ENCODE measurements around the gene UBE4B.
"Not testable (repeated sequence)": the region's sequence is repeated elsewhere in the genome, so short reads cannot be mapped to it uniquely, and the experiment has no call there.

The UBE4B gene

DNA sequence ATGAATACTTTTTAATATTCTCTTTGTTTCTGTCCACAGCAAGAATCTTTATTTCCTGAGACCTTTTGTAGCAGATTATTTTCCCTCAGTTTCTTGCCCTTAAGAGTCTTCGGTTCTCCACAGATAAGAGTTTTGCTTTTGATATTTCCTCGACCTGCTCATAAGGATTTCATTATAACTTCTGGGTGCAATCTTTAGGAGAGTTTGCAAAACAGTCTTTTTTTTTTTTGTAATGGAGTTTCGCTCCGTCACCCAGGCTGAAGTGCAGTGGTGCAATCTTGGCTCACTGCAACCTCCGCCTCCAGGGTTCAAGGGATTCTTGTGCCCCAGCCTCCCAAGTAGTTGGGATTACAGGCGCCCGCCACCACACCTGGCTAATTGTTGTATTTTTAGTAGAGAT lies 10.1 kb upstream of the UBE4B start:
- Histone ChIP-seq H2BK5ac (ENCODE audit: low read depth, low read length, poor library complexity, severe bottlenecking) (no peak overlapping the region), H2AFZ (ENCODE audit: low read depth, low read length) (no peak overlapping the region), H3K9ac (ENCODE audit: low read length) (no peak overlapping the region), H3K27me3 (ENCODE audit: control insufficient read depth in 1 of 2, insufficient read depth in 1 of 2, low read length in 2 of 2) (no peaks in the 10 kb centered on the region), H4K8ac (ENCODE audit: low read length) (no peak overlapping the region), H3K4me3 (ENCODE audit: insufficient read depth in 1 of 2, low read depth in 1 of 2, low read length in 2 of 2) (no peak overlapping the region), H3K36me3 (ENCODE audit: control insufficient read depth in 1 of 2, insufficient read depth in 2 of 2, low read depth in 1 of 2, low read length in 2 of 2) (no peaks in the 10 kb centered on the region), H2BK12ac (ENCODE audit: low read length in 2 of 2) (no peak overlapping the region), H2AK5ac (ENCODE audit: low read length, severe bottlenecking) (no peak overlapping the region), H2BK120ac (ENCODE audit: low read depth, low read length) (no peak overlapping the region), H3K23ac (ENCODE audit: low read length in 2 of 2) (no peak overlapping the region), H3K4me2 (ENCODE audit: low read length, poor library complexity, severe bottlenecking) (no peak overlapping the region), H3K9me3 (ENCODE audit: control insufficient read depth, low read length) (no peaks in the 10 kb centered on the region), H3K18ac (ENCODE audit: low read depth in 1 of 2, low read length in 2 of 2) (no peak overlapping the region), H3K14ac (ENCODE audit: low read length in 2 of 2) (no peak overlapping the region), H3K4ac (ENCODE audit: low read depth in 1 of 2, low read length in 2 of 2) (no peak overlapping the region), H3K79me1 (replicated peaks; ENCODE audit: low read length, poor library complexity, severe bottlenecking) (no peaks in the 10 kb centered on the region), H3K27ac (ENCODE audit: low read length, poor library complexity, severe bottlenecking) (no peak overlapping the region), H4K91ac (ENCODE audit: low read length) (no peak overlapping the region), H3K4me1 (ENCODE audit: control insufficient read depth, insufficient read depth, low read depth, low read length) (no peaks in the 10 kb centered on the region), H2BK15ac (ENCODE audit: low read depth, poor library complexity, severe bottlenecking) (no peak overlapping the region)
- no peak for DNase-seq
- WGBS: 95% methylated on average over 7 of the region's 7 CpGs

DNA sequence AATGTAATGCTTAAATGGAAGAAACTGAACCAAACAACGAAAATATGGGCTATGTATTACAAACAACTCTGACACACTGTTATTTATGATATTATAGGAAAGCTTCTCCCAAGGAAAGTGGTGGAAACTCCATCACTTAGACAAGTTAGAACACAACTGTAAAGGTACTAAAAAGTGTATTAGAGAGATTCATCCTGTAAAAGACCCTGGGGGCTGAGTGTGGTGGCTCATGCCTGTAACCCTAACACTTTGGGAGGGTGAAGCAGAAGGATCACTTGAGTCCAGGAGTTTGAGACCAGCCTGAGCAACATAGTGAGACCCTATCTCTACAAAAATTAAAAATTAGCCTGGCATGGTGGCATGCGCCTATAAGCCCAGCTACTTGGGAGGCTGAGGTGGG lies 7.4 kb upstream of the UBE4B start:
- Histone ChIP-seq H3K23ac (ENCODE audit: low read length in 2 of 2) (no peak overlapping the region), H3K4me2 (ENCODE audit: low read length, poor library complexity, severe bottlenecking) (no peak overlapping the region), H3K4ac (ENCODE audit: low read depth in 1 of 2, low read length in 2 of 2) (no peak overlapping the region), H3K27me3 (ENCODE audit: control insufficient read depth in 1 of 2, insufficient read depth in 1 of 2, low read length in 2 of 2) (no peaks in the 10 kb centered on the region), H2BK15ac (ENCODE audit: low read depth, poor library complexity, severe bottlenecking) (no peak overlapping the region), H3K4me3 (ENCODE audit: insufficient read depth in 1 of 2, low read depth in 1 of 2, low read length in 2 of 2) (no peak overlapping the region), H2BK12ac (ENCODE audit: low read length in 2 of 2) (no peak overlapping the region), H3K14ac (ENCODE audit: low read length in 2 of 2) (no peak overlapping the region), H3K36me3 (ENCODE audit: control insufficient read depth in 1 of 2, insufficient read depth in 2 of 2, low read depth in 1 of 2, low read length in 2 of 2) (no peaks in the 10 kb centered on the region), H3K27ac (ENCODE audit: low read length, poor library complexity, severe bottlenecking) (no peak overlapping the region), H2BK120ac (ENCODE audit: low read depth, low read length) (no peak overlapping the region), H4K8ac (ENCODE audit: low read length) (no peak overlapping the region), H3K9me3 (ENCODE audit: control insufficient read depth, low read length) (no peaks in the 10 kb centered on the region), H3K79me1 (replicated peaks; ENCODE audit: low read length, poor library complexity, severe bottlenecking) (no peaks in the 10 kb centered on the region), H3K18ac (ENCODE audit: low read depth in 1 of 2, low read length in 2 of 2) (no peak overlapping the region), H3K4me1 (ENCODE audit: control insufficient read depth, insufficient read depth, low read depth, low read length) (no peaks in the 10 kb centered on the region), H2AK5ac (ENCODE audit: low read length, severe bottlenecking) (no peak overlapping the region), H2BK5ac (ENCODE audit: low read depth, low read length, poor library complexity, severe bottlenecking) (no peak overlapping the region), H2AFZ (ENCODE audit: low read depth, low read length) (no peak overlapping the region), H4K91ac (ENCODE audit: low read length) (no peak overlapping the region), H3K9ac (ENCODE audit: low read length) (no peak overlapping the region)
- no peak for DNase-seq
- 86% methylated on average over 1 of the region's 2 CpGs for WGBS

DNA sequence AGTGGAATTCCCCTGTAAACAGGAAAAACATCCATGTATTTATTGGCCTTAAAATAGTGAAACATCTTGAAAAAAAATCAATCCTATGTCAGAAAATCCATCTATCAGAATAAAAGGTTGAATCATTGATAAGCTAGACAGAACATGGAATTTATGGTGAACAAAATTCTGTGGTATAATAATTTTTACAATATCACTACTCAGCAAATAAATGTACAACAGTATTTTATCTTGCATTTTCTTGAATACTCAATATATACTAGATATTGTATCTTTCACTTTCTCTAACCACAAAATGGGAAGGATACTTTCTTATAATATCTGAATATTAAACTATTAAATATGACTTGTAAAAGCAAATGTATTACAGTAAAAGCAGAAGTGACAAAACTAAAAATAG lies 5.7 kb upstream of the UBE4B start:
- Histone ChIP-seq H2BK120ac (ENCODE audit: low read depth, low read length) (no peak overlapping the region), H3K4me1 (ENCODE audit: control insufficient read depth, insufficient read depth, low read depth, low read length) (peaks cover 3% of the 10 kb centered on the region), H3K27ac (ENCODE audit: low read length, poor library complexity, severe bottlenecking) (no peak overlapping the region), H2AK5ac (ENCODE audit: low read length, severe bottlenecking) (no peak overlapping the region), H4K8ac (ENCODE audit: low read length) (no peak overlapping the region), H3K4me3 (ENCODE audit: insufficient read depth in 1 of 2, low read depth in 1 of 2, low read length in 2 of 2) (no peak overlapping the region), H4K91ac (ENCODE audit: low read length) (no peak overlapping the region), H2BK5ac (ENCODE audit: low read depth, low read length, poor library complexity, severe bottlenecking) (no peak overlapping the region), H2BK15ac (ENCODE audit: low read depth, poor library complexity, severe bottlenecking) (no peak overlapping the region), H3K14ac (ENCODE audit: low read length in 2 of 2) (no peak overlapping the region), H3K4ac (ENCODE audit: low read depth in 1 of 2, low read length in 2 of 2) (no peak overlapping the region), H3K79me1 (replicated peaks; ENCODE audit: low read length, poor library complexity, severe bottlenecking) (no peaks in the 10 kb centered on the region), H2BK12ac (ENCODE audit: low read length in 2 of 2) (no peak overlapping the region), H2AFZ (ENCODE audit: low read depth, low read length) (no peak overlapping the region), H3K27me3 (ENCODE audit: control insufficient read depth in 1 of 2, insufficient read depth in 1 of 2, low read length in 2 of 2) (no peaks in the 10 kb centered on the region), H3K18ac (ENCODE audit: low read depth in 1 of 2, low read length in 2 of 2) (no peak overlapping the region), H3K9me3 (ENCODE audit: control insufficient read depth, low read length) (no peaks in the 10 kb centered on the region), H3K23ac (ENCODE audit: low read length in 2 of 2) (no peak overlapping the region), H3K4me2 (ENCODE audit: low read length, poor library complexity, severe bottlenecking) (no peak overlapping the region), H3K9ac (ENCODE audit: low read length) (no peak overlapping the region), H3K36me3 (ENCODE audit: control insufficient read depth in 1 of 2, insufficient read depth in 2 of 2, low read depth in 1 of 2, low read length in 2 of 2) (no peaks in the 10 kb centered on the region)
- no peak for DNase-seq

DNA sequence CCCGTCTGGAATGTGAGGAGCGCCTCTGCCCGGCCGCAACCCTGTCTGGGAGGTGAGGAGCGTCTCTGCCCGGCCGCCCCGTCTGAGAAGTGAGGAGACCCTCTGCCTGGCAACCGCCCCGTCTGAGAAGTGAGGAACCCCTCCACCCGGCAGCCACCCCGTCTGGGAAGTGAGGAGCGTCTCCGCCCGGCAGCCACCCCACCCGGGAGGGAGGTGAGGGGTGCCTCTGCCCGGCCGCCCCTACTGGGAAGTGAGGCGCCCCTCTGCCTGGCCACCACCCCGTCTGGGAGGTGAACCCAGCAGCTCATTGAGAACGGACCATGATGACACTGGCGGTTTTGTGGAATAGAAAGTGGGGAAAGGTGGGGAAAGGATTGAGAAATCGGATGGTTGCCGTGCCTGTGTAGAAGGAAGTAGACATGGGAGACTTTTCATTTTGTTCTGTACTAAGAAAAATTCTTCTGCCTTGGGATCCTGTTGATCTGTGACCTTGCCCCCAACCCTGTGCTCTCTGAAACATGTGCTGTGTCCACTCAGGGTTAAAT lies 3.7 kb upstream of the UBE4B start:
- not testable (repeated sequence) for H3K4me1 ChIP-seq (ENCODE audit: control insufficient read depth, insufficient read depth, low read depth, low read length); DNase-seq; H3K23ac ChIP-seq (ENCODE audit: low read length in 2 of 2); H2BK15ac ChIP-seq (ENCODE audit: low read depth, poor library complexity, severe bottlenecking); H3K4me3 ChIP-seq (ENCODE audit: insufficient read depth in 1 of 2, low read depth in 1 of 2, low read length in 2 of 2); H2BK12ac ChIP-seq (ENCODE audit: low read length in 2 of 2); H3K79me1 ChIP-seq (replicated peaks; ENCODE audit: low read length, poor library complexity, severe bottlenecking); H3K27me3 ChIP-seq (ENCODE audit: control insufficient read depth in 1 of 2, insufficient read depth in 1 of 2, low read length in 2 of 2); H2BK5ac ChIP-seq (ENCODE audit: low read depth, low read length, poor library complexity, severe bottlenecking); H3K27ac ChIP-seq (ENCODE audit: low read length, poor library complexity, severe bottlenecking); H3K36me3 ChIP-seq (ENCODE audit: control insufficient read depth in 1 of 2, insufficient read depth in 2 of 2, low read depth in 1 of 2, low read length in 2 of 2); H4K8ac ChIP-seq (ENCODE audit: low read length); H2AFZ ChIP-seq (ENCODE audit: low read depth, low read length); H3K9ac ChIP-seq (ENCODE audit: low read length); H2BK120ac ChIP-seq (ENCODE audit: low read depth, low read length); H2AK5ac ChIP-seq (ENCODE audit: low read length, severe bottlenecking); H3K4me2 ChIP-seq (ENCODE audit: low read length, poor library complexity, severe bottlenecking); H3K18ac ChIP-seq (ENCODE audit: low read depth in 1 of 2, low read length in 2 of 2); H3K4ac ChIP-seq (ENCODE audit: low read depth in 1 of 2, low read length in 2 of 2); H3K9me3 ChIP-seq (ENCODE audit: control insufficient read depth, low read length); H3K14ac ChIP-seq (ENCODE audit: low read length in 2 of 2); H4K91ac ChIP-seq (ENCODE audit: low read length)
- 95% methylated on average over 23 of the region's 24 CpGs for WGBS
